ENCODE measurements around the gene ALDH8A1.

ALDH8A1 gene

GRCh38 chr6:134936476-134936875, 13.4 kb downstream of the ALDH8A1 start:
- Histone ChIP-seq H2AFZ (ENCODE audit: low read length) (no peak overlapping the region), H3K4me3 (ENCODE audit: low read length, poor library complexity, severe bottlenecking) (no peak overlapping the region), H3K36me3 (ENCODE audit: insufficient read depth, low read length) (no peaks in the 10 kb centered on the region), H3K4me1 (ENCODE audit: insufficient read depth, low read length, poor library complexity, severe bottlenecking) (peaks cover 3% of the 10 kb centered on the region), H4K20me1 (ENCODE audit: insufficient read depth, low read length, poor library complexity, severe bottlenecking) (no peaks in the 10 kb centered on the region), H3K9ac (ENCODE audit: low read depth, low read length, poor library complexity, severe bottlenecking) (no peak overlapping the region), H3K9me2 (replicated peaks; ENCODE audit: low read depth, low read length) (no peaks in the 10 kb centered on the region), H3K27me3 (ENCODE audit: insufficient read depth, low read length, poor library complexity, severe bottlenecking) (no peaks in the 10 kb centered on the region), H3K4me2 (ENCODE audit: low read depth, low read length, poor library complexity, severe bottlenecking) (no peak overlapping the region), H3F3A (ENCODE audit: low read depth) (no peaks in the 10 kb centered on the region), H3K9me3 (ENCODE audit: insufficient read depth, low read depth, low read length) (no peaks in the 10 kb centered on the region), H3K79me2 (ENCODE audit: insufficient read depth, low read length) (no peaks in the 10 kb centered on the region)
- no peak for TF ChIP-seq CTCF (conservative IDR thresholded peaks at IDR 0.05; ENCODE audit: low read length)
- no peak for TF ChIP-seq EZH2phosphoT487 (IDR thresholded peaks at IDR 0.05; ENCODE audit: borderline replicate concordance)

- no peak for TF ChIP-seq CTCF (conservative IDR thresholded peaks at IDR 0.05; ENCODE audit: low read length)
- Histone ChIP-seq H3K79me2 (ENCODE audit: insufficient read depth, low read length) (no peaks in the 10 kb centered on the region), H3K27me3 (ENCODE audit: insufficient read depth, low read length, poor library complexity, severe bottlenecking) (no peaks in the 10 kb centered on the region), H3K9me3 (ENCODE audit: insufficient read depth, low read depth, low read length) (no peaks in the 10 kb centered on the region), H3F3A (ENCODE audit: low read depth) (no peaks in the 10 kb centered on the region), H3K4me1 (ENCODE audit: insufficient read depth, low read length, poor library complexity, severe bottlenecking) (peaks cover 3% of the 10 kb centered on the region), H4K20me1 (ENCODE audit: insufficient read depth, low read length, poor library complexity, severe bottlenecking) (no peaks in the 10 kb centered on the region), H3K36me3 (ENCODE audit: insufficient read depth, low read length) (no peaks in the 10 kb centered on the region), H3K9me2 (replicated peaks; ENCODE audit: low read depth, low read length) (no peaks in the 10 kb centered on the region), H3K4me3 (ENCODE audit: low read length, poor library complexity, severe bottlenecking) (no peak overlapping the region), H3K4me2 (ENCODE audit: low read depth, low read length, poor library complexity, severe bottlenecking) (no peak overlapping the region), H2AFZ (ENCODE audit: low read length) (no peak overlapping the region), H3K9ac (ENCODE audit: low read depth, low read length, poor library complexity, severe bottlenecking) (no peak overlapping the region)
These were observed 15.0 kb downstream of the ALDH8A1 start for GRCh38 chr6:134934793-134935485.

- Histone ChIP-seq H3K27me3 (ENCODE audit: insufficient read depth, low read length, poor library complexity, severe bottlenecking) (no peaks in the 10 kb centered on the region), H3K79me2 (ENCODE audit: insufficient read depth, low read length) (no peaks in the 10 kb centered on the region), H3F3A (ENCODE audit: low read depth) (no peaks in the 10 kb centered on the region), H4K20me1 (ENCODE audit: insufficient read depth, low read length, poor library complexity, severe bottlenecking) (no peaks in the 10 kb centered on the region), H2AFZ (ENCODE audit: low read length) (no peak overlapping the region), H3K4me2 (ENCODE audit: low read depth, low read length, poor library complexity, severe bottlenecking) (no peak overlapping the region), H3K9ac (ENCODE audit: low read depth, low read length, poor library complexity, severe bottlenecking) (no peak overlapping the region), H3K9me2 (replicated peaks; ENCODE audit: low read depth, low read length) (no peaks in the 10 kb centered on the region), H3K4me1 (ENCODE audit: insufficient read depth, low read length, poor library complexity, severe bottlenecking) (no peaks in the 10 kb centered on the region), H3K36me3 (ENCODE audit: insufficient read depth, low read length) (no peaks in the 10 kb centered on the region), H3K4me3 (ENCODE audit: low read length, poor library complexity, severe bottlenecking) (no peak overlapping the region), H3K9me3 (ENCODE audit: insufficient read depth, low read depth, low read length) (no peaks in the 10 kb centered on the region)
- TF ChIP-seq EZH2phosphoT487 (IDR thresholded peaks at IDR 0.05; ENCODE audit: borderline replicate concordance) (no peak), CTCF (conservative IDR thresholded peaks at IDR 0.05; ENCODE audit: low read length) (no peak)
These were observed 17.1 kb downstream of the ALDH8A1 start for GRCh38 chr6:134932535-134933470.

Data from Loucy (cell line).